Endodermal cell (in vitro differentiated cells): ENCODE data around the gene RPLP1. TPM values are rescaled to one million over a fixed set of nuclear protein-coding genes. Genes with fewer than 3 reads are reported as not detected.

ENCODE experiments used
- DNase-seq: peaks from one replicate; pipeline ENCODE4 v3.0.0-alpha.2; 2017
- H3K27ac ChIP-seq: 2 replicates; pipeline ENCODE4 v1.5.1; 2013; ENCODE audit warnings: mild to moderate bottlenecking, low read depth, low read length, moderate library complexity
- H3K27me3 ChIP-seq: 2 replicates; pipeline ENCODE4 v1.6.1; 2013; ENCODE audit warnings: mild to moderate bottlenecking, low read length, moderate library complexity; ENCODE audit not compliant: insufficient read depth, control insufficient read depth, poor library complexity, severe bottlenecking
- H3K36me3 ChIP-seq: 2 replicates; pipeline ENCODE4 v1.7.0; 2013; ENCODE audit warnings: mild to moderate bottlenecking, low read length, moderate library complexity; ENCODE audit not compliant: control insufficient read depth, insufficient read depth
- H3K4me1 ChIP-seq: one replicate; pipeline ENCODE4 v1.7.0; 2013; ENCODE audit warnings: low read length; ENCODE audit not compliant: control insufficient read depth, insufficient read depth
- H3K4me3 ChIP-seq: 2 replicates; pipeline ENCODE4 v1.5.1; 2013; ENCODE audit warnings: mild to moderate bottlenecking, low read length, moderate library complexity
- H3K9ac ChIP-seq: 2 replicates; pipeline ENCODE4 v1.6.1; 2013; ENCODE audit warnings: mild to moderate bottlenecking, low read length, moderate library complexity; ENCODE audit not compliant: poor library complexity, severe bottlenecking; ENCODE audit errors: extremely low read depth
- H3K9me3 ChIP-seq: 2 replicates; pipeline ENCODE4 v1.6.1; 2013; ENCODE audit warnings: mild to moderate bottlenecking, low read length, moderate library complexity; ENCODE audit not compliant: control insufficient read depth
- H3K27ac Mint-ChIP-seq: 2 replicates; pipeline ENCODE4 v1.8.0; 2020; ENCODE audit warnings: mixed read lengths
- H3K27me3 Mint-ChIP-seq: 2 replicates; pipeline ENCODE4 v1.8.0; 2021; ENCODE audit warnings: mild to moderate bottlenecking, mixed read lengths; ENCODE audit not compliant: insufficient read depth
- H3K36me3 Mint-ChIP-seq: 2 replicates; pipeline ENCODE4 v1.8.0; 2020; ENCODE audit warnings: low read depth, mixed read lengths
- H3K4me1 Mint-ChIP-seq: 2 replicates; pipeline ENCODE4 v1.8.0; 2020; ENCODE audit warnings: mixed read lengths
- H3K4me3 Mint-ChIP-seq: 2 replicates; pipeline ENCODE4 v1.8.0; 2020; ENCODE audit warnings: mild to moderate bottlenecking, moderate library complexity, mixed read lengths
- H3K9me3 Mint-ChIP-seq: 2 replicates; pipeline ENCODE4 v1.8.0; 2020; ENCODE audit warnings: mild to moderate bottlenecking, mixed read lengths
- CTCF ChIP-seq: fragments of 200-600 bp; sonication (generic); conservative IDR thresholded peaks from 2 replicates; pipeline ENCODE4 v1.5.0; 2021; ENCODE audit warnings: antibody characterized with exemption, mild to moderate bottlenecking
- WGBS, 2 experiments: methylation state at CpG; one replicate each; pipeline versions ENCODE4 v1.1.5 to v1.1.7; 2013; ENCODE audit warnings: missing lambda C conversion rate in 2 of 2, mixed read lengths in 1 of 2; ENCODE audit not compliant: insufficient coverage in 1 of 2, insufficient read length in 1 of 2; 5-methylcytosine and 5-hydroxymethylcytosine counted together
- total RNA-seq, 2 donors: library from RNA; stranded (reverse); fragmentation: NEBNext Ultra II Directional in 1 of 2; extraction: Animal tissue kit (Norgen Biotek cat#: 25700) in 1 of 2; gene quantifications; 2 replicates in 1 of 2; 3 replicates in 1 of 2; pipeline ENCODE4 v1.2.1, GENCODE V29; 2021

Gene RPLP1
- total RNA-seq, 2 donors from 2014 or later = 1,560 to 1,563 TPM

- no peak overlapping the region for H3K4me3 Mint-ChIP-seq
- peaks cover 78% of the 10 kb centered on the region for H3K36me3 Mint-ChIP-seq
- no peak for TF ChIP-seq CTCF
- no peaks in the 10 kb centered on the region for H3K27me3 ChIP-seq
- 96 to 100% methylated on average over 3 to 4 of the region's 4 CpGs for WGBS, 2 experiments
- H3K4me1 ChIP-seq = no peaks in the 10 kb centered on the region
- no peaks in the 10 kb centered on the region for H3K9me3 Mint-ChIP-seq
- H3K9me3 ChIP-seq = no peaks in the 10 kb centered on the region
- no peak for DNase-seq
- no peaks in the 10 kb centered on the region for H3K27me3 Mint-ChIP-seq
- peaks cover 91% of the 10 kb centered on the region for H3K36me3 ChIP-seq
- no peak overlapping the region for H3K4me3 ChIP-seq
- no peak overlapping the region for H3K9ac ChIP-seq
- peaks cover 8% of the 10 kb centered on the region for H3K4me1 Mint-ChIP-seq
- no peak overlapping the region for H3K27ac ChIP-seq
- H3K27ac Mint-ChIP-seq = no peak overlapping the region
Measured at GRCh38 chr15:69439623-69440022, 13.0 kb upstream of the RPLP1 start.

GRCh38 chr15:69443032-69443611, 9.5 kb upstream of the RPLP1 start:
- H3K4me3 ChIP-seq = no peak overlapping the region
- no peak for TF ChIP-seq CTCF
- peaks cover 92% of the 10 kb centered on the region for H3K36me3 ChIP-seq
- no peak for DNase-seq
- no peaks in the 10 kb centered on the region for H3K4me1 ChIP-seq
- Mint-ChIP-seq H3K4me3 (no peak overlapping the region), H3K9me3 (no peaks in the 10 kb centered on the region), H3K4me1 (peaks cover 3% of the 10 kb centered on the region), H3K27ac (no peak overlapping the region), H3K27me3 (no peaks in the 10 kb centered on the region), H3K36me3 (peaks cover 79% of the 10 kb centered on the region)
- H3K9ac ChIP-seq = no peak overlapping the region
- H3K27me3 ChIP-seq = no peaks in the 10 kb centered on the region
- no peaks in the 10 kb centered on the region for H3K9me3 ChIP-seq
- 95 to 96% methylated on average over 5 of the region's 5 CpGs for WGBS, 2 experiments
- no peak overlapping the region for H3K27ac ChIP-seq

- no peaks in the 10 kb centered on the region for H3K4me1 ChIP-seq
- H3K9ac ChIP-seq = no peak overlapping the region
- no peaks in the 10 kb centered on the region for H3K4me1 Mint-ChIP-seq
- H3K9me3 ChIP-seq = no peaks in the 10 kb centered on the region
- no peaks in the 10 kb centered on the region for H3K9me3 Mint-ChIP-seq
- no peak for DNase-seq
- H3K36me3 ChIP-seq = peaks cover 85% of the 10 kb centered on the region
- TF ChIP-seq CTCF = no peak
- H3K27ac Mint-ChIP-seq = peak overlapping the region; percentile 49
- WGBS, 2 experiments = 95 to 100% methylated on average over 6 to 7 of the region's 7 CpGs
- no peaks in the 10 kb centered on the region for H3K27me3 ChIP-seq
- no peak overlapping the region for H3K4me3 Mint-ChIP-seq
- H3K27me3 Mint-ChIP-seq = no peaks in the 10 kb centered on the region
- no peak overlapping the region for H3K4me3 ChIP-seq
- H3K36me3 Mint-ChIP-seq = peaks cover 77% of the 10 kb centered on the region
- no peak overlapping the region for H3K27ac ChIP-seq
Measured at GRCh38 chr15:69444686-69445085, 7.9 kb upstream of the RPLP1 start.
